HG02840 (cell line): Measurements from ENCODE around the gene LIN7C.
"Not testable (repeated sequence)": the region's sequence is repeated elsewhere in the genome, so short reads cannot be mapped to it uniquely, and the experiment has no call there.

ENCODE experiments used
- ATAC-seq: cut with Tn5 transposase; IDR thresholded peaks from one replicate; pipeline ENCODE4 v1.9.1; 2021; ENCODE audit warnings: mild to moderate bottlenecking, moderate library complexity, moderate number of reproducible peaks; ENCODE audit not compliant: unreplicated experiment, low FRiP score

Gene LIN7C

DNA sequence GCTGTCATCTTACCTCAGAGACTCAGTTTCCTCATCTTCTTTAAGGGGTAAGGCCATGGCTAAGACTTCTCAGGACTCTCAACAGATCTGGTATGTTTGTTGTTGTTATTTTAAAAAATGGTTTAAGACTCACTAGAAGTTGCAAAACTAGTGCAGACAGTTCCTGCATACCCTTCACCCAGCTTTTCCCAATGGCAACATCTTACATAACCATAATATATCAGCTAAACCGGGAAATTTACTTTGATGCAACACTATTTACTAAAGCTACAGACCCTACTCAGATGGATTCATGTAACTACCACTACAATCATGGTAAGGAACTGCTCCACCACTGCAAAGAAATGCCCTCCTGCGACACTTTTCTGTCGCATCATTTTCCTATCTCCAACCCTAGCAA, 54.4 kb downstream of the LIN7C start:
- no peak for ATAC-seq

- ATAC-seq: no peak
These were observed 55.2 kb downstream of the LIN7C start for GRCh38 chr11:27451244-27451965.

GRCh38 chr11:27448184-27448540, 58.4 kb downstream of the LIN7C start:
- ATAC-seq: not testable (repeated sequence)

DNA sequence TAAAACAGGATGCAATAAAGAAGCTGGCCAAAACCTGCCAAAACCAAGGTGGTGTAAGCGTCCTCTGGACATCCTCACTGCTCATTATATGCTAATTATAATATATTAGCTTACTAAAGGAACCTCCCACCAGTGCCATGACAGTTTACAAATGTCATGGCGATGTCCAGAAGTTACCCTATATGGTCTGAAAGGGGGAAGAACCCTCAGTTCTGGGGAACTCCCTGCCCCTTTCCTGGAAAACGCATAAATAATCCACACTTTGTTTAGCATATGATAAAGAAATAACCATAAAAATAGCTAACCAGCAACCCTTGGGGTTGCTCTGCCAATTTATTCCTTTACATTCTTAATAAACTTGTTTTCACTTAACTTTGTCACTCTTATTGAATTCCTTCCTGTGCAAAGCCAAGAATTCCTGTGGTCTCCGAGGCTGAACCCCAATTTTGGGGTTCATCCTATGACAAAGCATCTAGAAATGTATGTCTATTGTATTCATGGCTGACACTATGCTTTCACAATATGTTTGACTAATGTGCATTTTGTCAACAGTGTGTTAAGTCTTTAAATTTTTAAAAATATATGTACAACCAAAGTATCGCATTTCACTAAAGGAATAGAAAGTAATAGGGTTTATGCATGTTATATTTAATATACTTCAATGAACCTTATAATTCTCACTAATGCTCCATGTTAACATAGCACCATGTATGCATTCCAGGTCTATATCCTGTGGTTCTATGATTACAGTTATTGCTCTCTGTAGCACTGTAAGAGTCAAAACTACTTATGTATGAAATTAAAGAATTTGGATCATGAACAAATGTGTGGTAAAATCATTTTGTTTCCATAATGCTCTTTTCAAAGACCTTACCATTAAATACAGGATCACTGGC, 59.0 kb downstream of the LIN7C start:
- ATAC-seq: no peak

GRCh38 chr11:27445625-27446024, 60.9 kb downstream of the LIN7C start:
- no peak for ATAC-seq

DNA sequence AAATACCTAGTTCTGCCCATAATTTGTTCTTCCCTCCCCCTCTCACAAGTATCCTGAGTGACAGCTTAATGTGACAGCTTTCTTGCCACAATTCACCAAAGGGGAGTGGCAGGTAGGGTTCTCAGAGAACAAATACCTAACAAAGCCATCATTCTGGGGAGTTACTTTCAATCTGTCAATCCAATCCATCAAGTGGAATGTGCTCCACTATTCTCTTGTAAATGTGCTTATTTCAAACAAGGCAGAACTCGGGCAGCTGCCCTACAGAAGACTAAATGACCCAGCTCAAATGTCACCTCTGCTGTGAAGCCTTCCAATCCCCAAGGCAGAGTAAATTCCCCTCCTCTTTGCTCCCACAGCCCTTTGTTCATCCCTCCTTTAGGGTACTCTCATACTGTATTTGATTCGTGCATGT, 61.8 kb downstream of the LIN7C start:
- ATAC-seq: no peak
